ENCODE measurements around the gene NPY4R. TPM values are rescaled to one million over a fixed set of nuclear protein-coding genes. Genes with fewer than 3 reads are reported as not detected.

NPY4R gene
- total RNA-seq: not detected in 2 replicates

GRCh38 chr10:46465765-46466164 lies at the start of gene NPY4R:
NPY4R (minus strand) TSS chr10:46465958; CDS start chr10:46462635, 3,323 bp downstream.

Other genes with a start within 250 kb of the NPY4R start
- gene ANTXRL, start 179.0 kb downstream of the NPY4R start, total RNA-seq: not detected in 2 replicates
- gene ANXA8L1, start 90.2 kb downstream of the NPY4R start, total RNA-seq: not detected in 2 replicates
- not detected in 2 replicates for gene GPRIN2, start 90.7 kb upstream of the NPY4R start, total RNA-seq
- gene SYT15, start 113.2 kb upstream of the NPY4R start, total RNA-seq: under 0.01 TPM in 2 replicates